HCT116 (cell line): ENCODE results near the gene HIPK2.

ENCODE experiments used
- CBX3 ChIP-seq: IDR thresholded peaks from 2 replicates; pipeline ENCODE4 v1.6.1; 2012; ENCODE audit warnings: low read depth
- CEBPB ChIP-seq: IDR thresholded peaks from 2 replicates; pipeline ENCODE4 v1.6.1; 2012; ENCODE audit warnings: low read depth
- CTCF ChIP-seq, 3 experiments: fragments of 200-600 bp in 1 of 3; sonication (generic) in 1 of 3; IDR thresholded peaks in 2 of 3; conservative IDR thresholded peaks in 1 of 3; 2 replicates each; pipeline ENCODE4 v1.5.1; 2012 to 2017; ENCODE audit warnings: low read depth in 2 of 3, low read length in 2 of 3, antibody characterized with exemption in 1 of 3, borderline replicate concordance in 1 of 3, control low read depth in 1 of 3, mild to moderate bottlenecking in 1 of 3, mixed read lengths in 1 of 3, mixed run types in 1 of 3, moderate library complexity in 1 of 3; ENCODE audit not compliant: insufficient read depth in 1 of 3
- EGR1 ChIP-seq: IDR thresholded peaks from 2 replicates; pipeline ENCODE4 v1.6.1; 2012; ENCODE audit warnings: low read depth
- EZH2 ChIP-seq: fragments of 200-600 bp; sonication (generic); IDR thresholded peaks from 2 replicates; pipeline ENCODE4 v1.6.1; 2017; ENCODE audit warnings: antibody characterized with exemption, mixed run types
- EZH2phosphoT487 ChIP-seq: fragments of 200-600 bp; IDR thresholded peaks from 2 replicates; pipeline ENCODE4 v1.6.1; 2018; ENCODE audit warnings: antibody characterized with exemption, borderline replicate concordance
- MAX ChIP-seq: IDR thresholded peaks from 2 replicates; pipeline ENCODE4 v1.6.1; 2012
- POLR2AphosphoS5 ChIP-seq: IDR thresholded peaks from 2 replicates; pipeline ENCODE4 v1.6.1; 2011; ENCODE audit warnings: mild to moderate bottlenecking, low read depth, low read length, moderate library complexity
- REST ChIP-seq: IDR thresholded peaks from 2 replicates; pipeline ENCODE4 v1.6.1; 2012; ENCODE audit warnings: low read depth
- SIN3A ChIP-seq: IDR thresholded peaks from 2 replicates; pipeline ENCODE4 v1.6.1; 2012; ENCODE audit warnings: low read depth
- ZNF274 ChIP-seq: fragments of 200-500 bp; sonication (Bioruptor generic); IDR thresholded peaks from 2 replicates; pipeline ENCODE4 v1.6.1; 2014; ENCODE audit warnings: mild to moderate bottlenecking, low read depth, low read length, inconsistent platforms

GRCh38 chr7:139648391-139648861 is 129.4 kb downstream of the HIPK2 start:
- TF ChIP-seq CTCF (IDR thresholded peaks at IDR 0.05 in 2 of 3, conservative IDR thresholded peaks at IDR 0.05 in 1 of 3; ENCODE audit: borderline replicate concordance in 1 of 3, insufficient read depth in 1 of 3, low read depth in 2 of 3, low read length in 2 of 3) (no peak), CEBPB (no peak), EZH2phosphoT487 (no peak), CBX3 (no peak), SIN3A (no peak), POLR2AphosphoS5 (no peak), MAX (no peak), REST (no peak), EGR1 (no peak), EZH2 (no peak), ZNF274 (no peak)
